ENCODE measurements around the gene RCAN2. TPM values are rescaled to one million over a fixed set of nuclear protein-coding genes. Genes with fewer than 3 reads are reported as not detected.
A peak's percentile ranks its signal among the peaks of the same experiment; 100 is the strongest.

Gene RCAN2
- total RNA-seq, 6 experiments from 2014 or later: 0.06 to 1.00 (median 0.31) TPM; not detected in 2

DNA sequence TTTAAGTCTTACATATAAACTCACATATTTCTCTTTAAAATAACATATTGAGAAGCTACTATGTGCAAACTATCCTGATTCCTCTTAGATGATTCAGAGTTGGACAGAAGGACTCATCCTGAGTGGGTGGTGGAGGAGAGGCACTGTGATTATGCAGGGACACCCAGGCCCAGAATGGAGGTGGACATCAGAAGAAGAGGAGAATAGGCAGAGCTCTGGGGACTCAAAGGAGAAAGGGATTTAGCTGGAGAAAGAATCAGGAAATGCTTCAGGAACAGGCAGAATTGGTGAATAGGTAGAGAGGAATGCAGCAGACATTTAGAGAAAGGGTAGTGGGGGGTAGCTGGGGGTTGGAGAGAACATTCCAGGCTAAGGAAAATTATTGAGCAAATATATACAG, 17.4 kb downstream of the RCAN2 start:
- H3K9me3 Mint-ChIP-seq: peaks cover 16% of the 10 kb centered on the region; the same call in 1 of the 2 replicates
- H3K27ac Mint-ChIP-seq: peak overlapping the region; percentile 45; the same call in 1 of the 2 replicates
- H3K4me3 Mint-ChIP-seq: no peak overlapping the region; the same call in 1 of the 2 replicates
- TF ChIP-seq, protein P1, sequence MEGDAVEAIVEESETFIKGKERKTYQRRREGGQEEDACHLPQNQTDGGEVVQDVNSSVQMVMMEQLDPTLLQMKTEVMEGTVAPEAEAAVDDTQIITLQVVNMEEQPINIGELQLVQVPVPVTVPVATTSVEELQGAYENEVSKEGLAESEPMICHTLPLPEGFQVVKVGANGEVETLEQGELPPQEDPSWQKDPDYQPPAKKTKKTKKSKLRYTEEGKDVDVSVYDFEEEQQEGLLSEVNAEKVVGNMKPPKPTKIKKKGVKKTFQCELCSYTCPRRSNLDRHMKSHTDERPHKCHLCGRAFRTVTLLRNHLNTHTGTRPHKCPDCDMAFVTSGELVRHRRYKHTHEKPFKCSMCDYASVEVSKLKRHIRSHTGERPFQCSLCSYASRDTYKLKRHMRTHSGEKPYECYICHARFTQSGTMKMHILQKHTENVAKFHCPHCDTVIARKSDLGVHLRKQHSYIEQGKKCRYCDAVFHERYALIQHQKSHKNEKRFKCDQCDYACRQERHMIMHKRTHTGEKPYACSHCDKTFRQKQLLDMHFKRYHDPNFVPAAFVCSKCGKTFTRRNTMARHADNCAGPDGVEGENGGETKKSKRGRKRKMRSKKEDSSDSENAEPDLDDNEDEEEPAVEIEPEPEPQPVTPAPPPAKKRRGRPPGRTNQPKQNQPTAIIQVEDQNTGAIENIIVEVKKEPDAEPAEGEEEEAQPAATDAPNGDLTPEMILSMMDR (IDR thresholded peaks at IDR 0.05): no peak
- no peaks in the 10 kb centered on the region for H3K27me3 Mint-ChIP-seq (ENCODE audit: insufficient read depth)
- peaks cover 9% of the 10 kb centered on the region; the same call in 1 of the 2 replicates for H3K4me1 Mint-ChIP-seq (ENCODE audit: low read depth)
- DNase-seq: peak; percentile 17
- H3K36me3 Mint-ChIP-seq (ENCODE audit: low read depth): no peaks in the 10 kb centered on the region

DNA sequence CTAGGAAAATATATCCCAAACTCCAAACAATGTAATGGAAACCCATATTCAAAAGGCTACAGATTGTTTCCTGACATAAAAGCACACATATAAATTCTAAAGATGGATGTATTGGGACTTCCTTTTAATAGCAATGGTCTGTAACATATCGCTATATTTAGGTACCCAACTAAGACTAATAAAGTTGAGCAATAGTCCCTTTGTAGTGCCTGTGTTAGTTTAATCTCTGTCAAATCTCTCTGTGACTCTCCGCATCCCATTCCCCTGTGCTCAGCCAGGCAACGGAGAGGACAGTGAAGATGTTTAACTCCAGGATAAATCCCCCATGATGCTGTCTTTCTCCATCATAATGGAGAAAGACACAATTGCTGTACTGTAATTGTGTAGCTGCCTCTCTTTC, 19.0 kb downstream of the RCAN2 start:
- DNase-seq: no peak
- H3K4me1 Mint-ChIP-seq (ENCODE audit: low read depth): peaks cover 9% of the 10 kb centered on the region; the same call in 1 of the 2 replicates
- H3K27me3 Mint-ChIP-seq (ENCODE audit: insufficient read depth): no peaks in the 10 kb centered on the region
- no peak overlapping the region for H3K27ac Mint-ChIP-seq
- peaks cover 16% of the 10 kb centered on the region; the same call in 1 of the 2 replicates for H3K9me3 Mint-ChIP-seq
- TF ChIP-seq, protein P1 (IDR thresholded peaks at IDR 0.05): no peak
- no peaks in the 10 kb centered on the region for H3K36me3 Mint-ChIP-seq (ENCODE audit: low read depth)
- H3K4me3 Mint-ChIP-seq: no peak overlapping the region

DNA sequence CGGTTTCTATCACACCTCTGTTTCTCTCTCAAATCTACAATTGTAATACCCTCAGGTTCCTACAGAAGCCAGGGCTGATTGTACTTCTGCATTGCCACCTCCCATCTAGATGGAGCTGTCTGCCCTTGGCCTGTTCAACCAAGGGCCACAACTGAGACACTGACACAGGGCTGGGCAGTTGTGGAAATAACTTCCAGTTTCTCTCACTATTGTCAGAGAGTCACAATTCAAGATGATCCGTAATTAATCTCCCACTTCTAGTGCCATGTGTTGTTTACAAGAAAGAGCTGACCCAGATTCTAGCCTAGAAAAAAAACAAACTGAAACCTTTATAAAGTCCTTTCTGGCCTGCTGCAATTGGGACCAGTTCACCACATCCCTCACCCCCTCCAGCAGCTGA, 22.2 kb downstream of the RCAN2 start:
- peaks cover 9% of the 10 kb centered on the region; the same call in 1 of the 2 replicates for H3K4me1 Mint-ChIP-seq (ENCODE audit: low read depth)
- H3K27me3 Mint-ChIP-seq (ENCODE audit: insufficient read depth): no peaks in the 10 kb centered on the region
- TF ChIP-seq, protein P1 (IDR thresholded peaks at IDR 0.05): no peak
- H3K4me3 Mint-ChIP-seq: no peak overlapping the region
- H3K27ac Mint-ChIP-seq: no peak overlapping the region
- peaks cover 16% of the 10 kb centered on the region; the same call in 1 of the 2 replicates for H3K9me3 Mint-ChIP-seq
- no peak for DNase-seq
- no peaks in the 10 kb centered on the region for H3K36me3 Mint-ChIP-seq (ENCODE audit: low read depth)

DNA sequence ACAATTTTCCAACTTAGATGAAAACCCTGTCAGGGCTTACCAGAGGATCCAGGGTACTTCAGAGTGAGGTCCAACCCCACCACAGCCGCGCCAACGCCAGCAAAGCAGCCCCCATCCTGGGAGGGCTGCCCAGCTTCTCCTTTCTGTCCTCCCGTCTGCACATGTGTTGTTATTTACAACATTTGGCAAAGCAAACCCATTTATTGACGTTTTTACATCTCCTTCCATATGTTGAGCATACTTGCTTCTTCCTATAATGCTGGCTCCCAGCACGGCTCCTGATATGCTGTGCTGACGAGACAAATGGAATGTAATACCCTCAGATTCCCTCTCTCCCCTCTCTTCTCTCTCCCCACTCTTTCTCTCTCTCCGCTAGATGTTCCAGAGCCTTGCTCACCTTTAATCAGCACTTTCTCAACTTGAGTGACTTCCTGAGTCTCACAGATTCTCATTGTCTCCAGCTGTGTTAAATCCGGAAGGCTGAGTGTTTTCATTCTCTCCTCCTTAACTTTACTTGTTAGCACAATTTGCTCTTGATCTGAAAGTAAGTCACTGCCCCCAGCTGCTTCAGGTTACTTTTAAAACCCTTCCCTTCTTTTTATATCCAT, 22.7 kb downstream of the RCAN2 start:
- no peak overlapping the region for H3K27ac Mint-ChIP-seq
- DNase-seq: no peak
- TF ChIP-seq, protein P1 (IDR thresholded peaks at IDR 0.05): no peak
- no peaks in the 10 kb centered on the region for H3K27me3 Mint-ChIP-seq (ENCODE audit: insufficient read depth)
- no peaks in the 10 kb centered on the region for H3K36me3 Mint-ChIP-seq (ENCODE audit: low read depth)
- no peak overlapping the region for H3K4me3 Mint-ChIP-seq
- peaks cover 4% of the 10 kb centered on the region; the same call in 1 of the 2 replicates for H3K4me1 Mint-ChIP-seq (ENCODE audit: low read depth)
- peaks cover 13% of the 10 kb centered on the region; the same call in 1 of the 2 replicates for H3K9me3 Mint-ChIP-seq

DNA sequence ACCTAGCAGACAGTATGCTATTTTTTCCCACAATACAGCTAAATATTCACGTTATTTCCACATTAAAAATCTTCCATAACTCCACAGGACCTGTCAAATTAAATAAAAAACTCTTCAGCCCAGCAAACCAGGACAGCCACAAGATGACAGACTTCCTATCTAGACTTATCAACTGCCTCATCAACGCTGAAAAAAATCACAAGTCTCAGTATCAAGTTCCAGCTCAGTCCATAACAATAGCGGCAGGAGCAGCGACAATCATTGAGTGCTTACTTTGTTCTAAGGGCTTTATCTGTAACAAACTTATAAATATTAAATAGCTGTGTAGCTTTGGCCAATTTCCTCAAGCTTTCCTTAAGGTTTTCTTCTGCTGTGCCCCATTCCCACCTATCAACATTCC, 24.7 kb downstream of the RCAN2 start:
- Mint-ChIP-seq H3K9me3 (peaks cover 13% of the 10 kb centered on the region; the same call in 1 of the 2 replicates), H3K27me3 (ENCODE audit: insufficient read depth) (no peaks in the 10 kb centered on the region)

More for the DNA sequence above, 24.7 kb downstream of the RCAN2 start:
- Mint-ChIP-seq H3K4me3 (no peak overlapping the region), H3K36me3 (ENCODE audit: low read depth) (no peaks in the 10 kb centered on the region), H3K27ac (no peak overlapping the region), H3K4me1 (ENCODE audit: low read depth) (peaks cover 4% of the 10 kb centered on the region; the same call in 1 of the 2 replicates)
- TF ChIP-seq, protein P1 (IDR thresholded peaks at IDR 0.05): no peak
- no peak for DNase-seq
